Omental fat pad (tissue), 4 donors: Measurements from ENCODE around the gene UBE3A. TPM values are rescaled to one million over a fixed set of nuclear protein-coding genes. Genes with fewer than 3 reads are reported as not detected.
"Not testable (repeated sequence)": the region's sequence is repeated elsewhere in the genome, so short reads cannot be mapped to it uniquely, and the experiment has no call there.

ENCODE experiments used
- ATAC-seq: fragments of 150-250 bp; one replicate; pipeline ENCODE4 v1.9.1; 2016; ENCODE audit warnings: mild to moderate bottlenecking, moderate library complexity; ENCODE audit not compliant: low FRiP score
- DNase-seq: peaks from one replicate; pipeline ENCODE4 v3.0.0-alpha.2; 2019; ENCODE audit warnings: low spot score
- CTCF ChIP-seq, 3 donors: fragments of 450-650 bp; IDR thresholded peaks; one replicate each; pipeline ENCODE4 v1.5.1; 2016 to 2017; ENCODE audit warnings: antibody characterized with exemption in 3 of 3, mild to moderate bottlenecking in 3 of 3, moderate library complexity in 2 of 3
- total RNA-seq, 4 donors: library from RNA; depleted of rRNA; stranded (reverse); fragments of >200 nt; gene quantifications; one replicate each; pipeline ENCODE4 v1.1.0, GENCODE V29; 2016

The UBE3A gene
- total RNA-seq, 4 donors from 2014 or later, result 54.1 to 71.6 (median 61.9) TPM

GRCh38 chr15:25416693-25417092, 22.1 kb downstream of the UBE3A start:
- DNase-seq (no peak), ATAC-seq (no peak)
- no peak for TF ChIP-seq CTCF (IDR thresholded peaks at IDR 0.05)

GRCh38 chr15:25415707-25416106, 23.1 kb downstream of the UBE3A start:
- ATAC-seq (no peak), DNase-seq (no peak)
- no peak for TF ChIP-seq CTCF (IDR thresholded peaks at IDR 0.05)

- ATAC-seq (no peak), DNase-seq (no peak)
- no peak for TF ChIP-seq CTCF (IDR thresholded peaks at IDR 0.05)
Measured at GRCh38 chr15:25415217-25415616, 23.6 kb downstream of the UBE3A start.

- ATAC-seq (no peak), DNase-seq (no peak)
- no peak for TF ChIP-seq CTCF (IDR thresholded peaks at IDR 0.05)
Measured at GRCh38 chr15:25410649-25411048, 28.2 kb downstream of the UBE3A start.

GRCh38 chr15:25409731-25410130, 29.1 kb downstream of the UBE3A start:
- not testable (repeated sequence) for DNase-seq, ATAC-seq

GRCh38 chr15:25408929-25409328, 29.9 kb downstream of the UBE3A start:
- no peak for TF ChIP-seq CTCF (IDR thresholded peaks at IDR 0.05)
- ATAC-seq (no peak), DNase-seq (no peak)

- no peak for TF ChIP-seq CTCF (IDR thresholded peaks at IDR 0.05)
- DNase-seq, result no peak
- ATAC-seq, result no peak
Measured at GRCh38 chr15:25408428-25408827, 30.4 kb downstream of the UBE3A start.

- TF ChIP-seq CTCF (IDR thresholded peaks at IDR 0.05), result no peak
- ATAC-seq (no peak), DNase-seq (no peak)
Measured at GRCh38 chr15:25407950-25408349, 30.9 kb downstream of the UBE3A start.
